GM21528 (cell line): ENCODE measurements around the gene BTN1A1.
A peak's percentile ranks its signal among the peaks of the same experiment; 100 is the strongest.
"Not testable (repeated sequence)": the region's sequence is repeated elsewhere in the genome, so short reads cannot be mapped to it uniquely, and the experiment has no call there.

ENCODE experiments used
- ATAC-seq: cut with Tn5 transposase; IDR thresholded peaks from one replicate; pipeline ENCODE4 v1.9.1; 2021; ENCODE audit warnings: mild to moderate bottlenecking, moderate library complexity; ENCODE audit not compliant: unreplicated experiment, low FRiP score

Gene BTN1A1

GRCh38 chr6:26534681-26535465 is 34.8 kb downstream of the BTN1A1 start:
- ATAC-seq = no peak

DNA sequence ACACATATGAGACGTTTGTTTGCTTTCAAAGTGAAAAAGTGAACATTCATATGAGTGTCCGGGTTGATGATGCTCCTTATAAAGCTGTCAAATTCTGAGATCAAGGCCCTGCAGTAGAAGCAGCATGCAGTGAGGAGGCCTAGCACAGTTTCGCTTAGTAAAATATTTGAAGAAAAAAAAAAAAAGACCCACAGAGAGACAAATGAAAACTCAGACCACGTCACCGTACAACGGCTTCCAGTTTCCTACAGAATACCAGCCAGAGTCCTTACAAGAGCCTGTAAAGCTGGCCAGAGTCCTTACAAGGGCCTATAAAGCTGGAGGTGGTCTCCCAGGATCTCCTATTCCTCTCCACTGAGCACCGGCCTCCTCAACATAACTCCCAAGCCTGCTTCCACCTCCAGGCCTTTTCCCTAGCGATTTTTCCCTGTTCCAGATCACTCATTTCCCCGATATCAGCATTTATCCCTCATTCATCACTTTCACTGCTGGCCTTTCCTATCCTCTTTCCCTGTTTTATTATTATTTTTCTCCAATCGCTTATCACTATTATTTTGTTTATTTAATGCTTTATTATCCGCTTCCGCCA is 36.6 kb downstream of the BTN1A1 start:
- no peak for ATAC-seq

DNA sequence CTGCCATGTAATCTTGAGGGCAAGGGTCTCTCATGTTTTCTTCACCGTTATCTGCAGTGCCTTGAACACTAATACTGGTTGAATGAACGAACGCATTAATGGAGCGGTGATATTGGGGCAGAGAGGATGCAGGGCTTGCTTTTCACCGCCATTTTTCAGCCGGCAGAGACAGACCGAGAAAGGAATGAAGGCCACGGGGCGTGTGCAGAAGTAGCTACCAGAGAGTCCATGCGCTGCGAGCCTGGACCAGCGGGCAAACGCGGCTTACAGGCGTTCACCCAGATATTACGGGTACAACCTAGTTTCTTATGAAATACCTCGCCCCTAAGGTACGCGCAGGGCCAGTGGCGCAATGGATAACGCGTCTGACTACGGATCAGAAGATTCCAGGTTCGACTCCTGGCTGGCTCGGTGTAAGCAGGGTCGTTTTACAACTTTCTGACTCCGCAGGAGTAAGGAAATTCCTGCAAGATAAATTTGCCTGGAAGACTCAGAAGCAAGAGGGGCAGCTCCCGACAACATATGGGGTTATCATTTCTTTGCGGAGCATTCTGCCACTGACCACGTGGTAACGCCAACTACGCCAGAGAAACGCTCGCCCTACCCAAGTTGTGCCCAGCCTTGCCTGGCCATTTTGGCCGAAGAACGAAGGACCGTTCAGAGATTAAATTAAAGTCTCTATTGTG is 37.2 kb downstream of the BTN1A1 start:
- ATAC-seq = peak; percentile 45

DNA sequence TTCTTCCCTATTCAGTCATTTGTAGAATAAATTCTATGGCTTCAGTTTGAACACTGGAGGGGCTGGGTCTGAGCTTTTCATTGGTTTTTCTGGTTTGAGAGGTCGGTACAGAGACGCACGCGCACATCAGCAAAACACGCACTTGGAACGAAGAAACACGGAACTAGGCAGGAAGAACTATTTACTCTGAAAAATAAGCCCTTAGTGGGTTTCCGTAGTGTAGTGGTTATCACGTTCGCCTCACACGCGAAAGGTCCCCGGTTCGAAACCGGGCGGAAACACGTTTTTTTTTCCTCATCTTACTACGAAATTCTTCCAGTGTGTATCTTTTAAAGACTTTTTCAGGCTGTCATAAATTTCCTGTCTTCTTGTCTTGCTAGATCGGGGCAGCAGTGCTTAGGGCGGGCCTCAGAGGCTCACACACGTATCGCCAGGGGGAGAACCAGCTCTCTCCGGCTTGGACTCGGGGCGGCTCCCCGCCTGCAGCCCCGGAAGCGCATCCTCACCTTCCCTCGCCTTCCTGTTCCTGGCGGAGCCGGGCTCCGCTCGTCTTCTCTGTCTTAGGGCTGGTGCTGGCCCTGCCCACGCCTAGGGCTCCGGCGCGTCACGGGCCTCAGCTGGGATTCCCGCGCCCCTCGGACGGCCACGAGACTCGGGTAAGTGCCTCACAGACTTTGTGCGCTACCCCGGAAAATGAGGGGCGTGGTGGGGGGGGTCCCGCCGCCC is 37.9 kb downstream of the BTN1A1 start, which contains the start of gene HMGN4:
HMGN4 (plus strand) TSS at position 521 of the 726 bp plus-strand sequence. CDS start 6,841 bp downstream, outside the sequence.
- ATAC-seq = peak; percentile 66

DNA sequence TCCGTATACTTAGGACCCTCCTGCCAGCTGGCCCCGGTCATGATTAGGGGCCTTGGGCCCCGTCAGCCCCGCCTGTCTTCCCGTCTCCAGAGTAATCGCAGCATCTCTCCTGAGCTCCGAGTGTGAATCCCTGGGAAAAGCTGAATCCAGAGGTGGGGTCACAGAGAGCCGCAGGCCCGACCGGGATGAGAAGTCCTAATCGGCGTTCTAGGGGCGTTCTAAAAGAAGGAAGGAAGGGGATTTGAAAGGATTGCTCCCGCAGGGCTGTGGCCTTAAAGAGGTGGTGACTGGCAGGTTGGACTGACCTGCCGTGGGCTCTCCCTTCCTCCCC is 38.4 kb downstream of the BTN1A1 start:
- no peak for ATAC-seq

GRCh38 chr6:26539071-26539615 is 39.0 kb downstream of the BTN1A1 start:
- ATAC-seq = no peak

DNA sequence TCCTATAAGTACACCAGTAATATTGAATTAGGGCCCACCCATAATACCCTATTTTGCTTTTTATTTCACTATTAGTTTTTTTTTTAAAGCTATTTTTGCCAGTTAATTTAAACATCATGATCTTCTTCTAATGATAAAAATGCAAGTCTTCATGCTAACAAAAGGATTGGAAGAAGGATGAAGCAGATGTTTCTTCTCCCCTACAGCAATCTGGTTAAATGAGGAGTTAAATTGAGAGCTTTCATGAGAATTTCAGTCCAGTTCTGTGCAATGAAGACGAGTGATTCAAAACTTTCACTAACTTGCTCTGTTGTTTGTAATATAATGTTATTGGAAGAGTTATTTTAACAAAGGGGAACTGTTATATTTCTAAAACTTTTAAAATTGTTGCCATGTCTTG is 41.5 kb downstream of the BTN1A1 start:
- ATAC-seq = no peak

GRCh38 chr6:26543953-26544352 is 43.9 kb downstream of the BTN1A1 start:
- ATAC-seq = no peak

- ATAC-seq = no peak
Observed at GRCh38 chr6:26544473-26544872, 44.4 kb downstream of the BTN1A1 start.

DNA sequence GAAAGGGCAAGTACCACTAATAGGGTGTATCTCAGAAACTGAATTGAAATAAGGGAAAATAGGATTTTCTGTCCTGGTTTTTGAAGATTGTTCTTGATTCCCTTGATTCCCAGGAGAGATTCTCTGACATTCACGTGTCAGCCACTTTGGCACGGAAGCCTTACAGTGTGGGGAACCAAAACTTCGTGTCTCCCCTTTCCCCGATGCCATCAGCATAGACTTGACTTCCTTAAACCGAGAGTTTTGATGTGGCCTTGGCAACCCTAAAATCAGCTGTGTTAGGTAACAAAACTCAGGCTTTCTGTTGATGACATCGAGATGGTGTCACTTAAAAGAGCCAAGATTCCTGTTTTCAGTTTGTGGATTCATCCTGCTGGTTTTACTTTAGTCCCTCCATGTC is 45.5 kb downstream of the BTN1A1 start:
- no peak for ATAC-seq

GRCh38 chr6:26547363-26547762 is 47.3 kb downstream of the BTN1A1 start:
- not testable (repeated sequence) for ATAC-seq

- ATAC-seq = no peak
Observed at GRCh38 chr6:26550250-26550993, 50.3 kb downstream of the BTN1A1 start.

- ATAC-seq = no peak
Observed at GRCh38 chr6:26552205-26552604, 52.1 kb downstream of the BTN1A1 start.

DNA sequence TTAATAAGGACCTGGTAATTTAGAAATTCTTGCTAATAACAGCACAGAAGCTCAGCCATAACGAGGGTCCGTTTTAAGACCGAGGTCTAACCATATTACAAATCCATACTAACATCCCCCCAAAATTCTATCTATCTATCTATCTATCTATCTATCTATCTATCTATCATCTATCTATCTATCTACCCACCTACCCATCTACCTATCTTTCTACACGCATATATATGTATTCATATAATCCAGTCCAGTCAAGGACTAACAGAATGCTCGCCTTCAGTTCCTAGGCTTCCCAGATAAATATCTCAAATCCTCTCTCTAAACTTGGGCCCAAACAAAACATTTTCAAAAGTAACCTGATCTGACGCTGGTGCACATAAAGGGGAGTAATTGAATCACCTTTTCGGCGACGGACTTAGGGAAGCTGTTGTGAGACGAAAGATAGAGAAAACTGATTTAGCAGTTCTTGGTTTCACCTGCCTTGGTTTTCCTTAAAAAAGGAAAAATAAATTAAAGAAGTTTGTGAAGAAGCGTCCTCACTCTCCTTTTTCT is 52.6 kb downstream of the BTN1A1 start:
- ATAC-seq = no peak

DNA sequence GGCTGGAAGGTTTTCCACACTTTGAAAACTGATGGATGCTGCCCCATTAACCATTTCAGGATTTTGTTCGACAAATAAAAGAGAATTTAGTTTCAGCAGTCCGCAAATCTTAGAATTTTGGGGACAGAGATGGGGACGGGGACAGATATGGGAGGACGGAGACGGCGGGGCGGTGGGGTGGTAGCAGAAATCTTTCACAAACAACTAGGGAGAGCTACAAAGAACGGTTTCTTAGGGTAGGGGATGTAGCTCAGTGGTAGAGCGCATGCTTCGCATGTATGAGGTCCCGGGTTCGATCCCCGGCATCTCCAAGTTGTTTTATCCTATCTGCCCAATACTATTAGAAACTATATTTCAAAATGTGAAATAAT is 53.1 kb downstream of the BTN1A1 start:
- peak; percentile 48 for ATAC-seq

DNA sequence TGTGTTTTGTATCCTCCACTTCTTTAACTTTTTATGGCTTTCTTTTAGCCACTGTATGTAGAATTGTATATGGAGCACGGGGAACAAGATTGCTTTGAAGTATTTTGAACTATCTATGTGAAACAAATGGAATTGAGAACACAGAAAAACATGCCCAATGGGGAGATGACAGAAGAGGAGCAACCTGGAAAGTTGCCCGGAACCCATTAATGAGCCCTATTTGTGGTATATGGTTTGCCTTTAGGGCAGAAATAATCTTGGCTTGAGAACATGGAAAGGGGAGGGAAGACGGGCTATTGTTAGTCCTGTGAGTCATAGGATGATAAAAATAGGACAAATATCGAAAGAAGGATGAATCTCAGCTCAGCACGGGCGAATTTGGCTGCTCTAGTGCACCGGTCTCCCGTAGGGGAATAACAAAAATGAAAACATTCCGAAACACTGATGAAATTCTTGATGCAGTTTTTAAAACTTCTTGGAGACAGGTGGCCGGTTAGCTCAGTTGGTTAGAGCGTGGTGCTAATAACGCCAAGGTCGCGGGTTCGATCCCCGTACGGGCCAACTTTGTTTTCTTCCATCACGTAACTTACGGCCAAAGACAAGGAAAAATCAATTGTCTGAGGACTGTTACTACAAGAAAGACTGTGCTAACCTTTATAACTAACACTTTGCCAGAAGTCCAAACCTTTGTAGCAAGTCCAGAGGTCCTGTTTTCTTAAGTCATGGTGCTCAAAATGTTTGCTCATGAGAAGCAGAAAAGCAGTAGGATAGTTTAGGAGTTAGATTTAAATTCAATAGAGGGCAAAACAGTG is 53.7 kb downstream of the BTN1A1 start:
- ATAC-seq = peak; percentile 40

DNA sequence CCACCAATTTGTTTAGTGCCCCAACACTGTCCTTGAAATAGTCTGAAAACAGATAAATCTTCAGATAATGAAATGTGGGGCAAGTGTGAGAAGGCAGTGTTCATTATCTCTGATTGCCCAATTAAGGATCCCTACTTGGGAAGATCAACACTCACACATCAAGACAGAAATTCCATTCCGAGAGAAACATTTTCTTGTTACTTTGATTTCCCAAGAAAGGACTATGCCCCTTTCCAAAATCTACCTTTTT is 54.3 kb downstream of the BTN1A1 start:
- ATAC-seq = no peak

DNA sequence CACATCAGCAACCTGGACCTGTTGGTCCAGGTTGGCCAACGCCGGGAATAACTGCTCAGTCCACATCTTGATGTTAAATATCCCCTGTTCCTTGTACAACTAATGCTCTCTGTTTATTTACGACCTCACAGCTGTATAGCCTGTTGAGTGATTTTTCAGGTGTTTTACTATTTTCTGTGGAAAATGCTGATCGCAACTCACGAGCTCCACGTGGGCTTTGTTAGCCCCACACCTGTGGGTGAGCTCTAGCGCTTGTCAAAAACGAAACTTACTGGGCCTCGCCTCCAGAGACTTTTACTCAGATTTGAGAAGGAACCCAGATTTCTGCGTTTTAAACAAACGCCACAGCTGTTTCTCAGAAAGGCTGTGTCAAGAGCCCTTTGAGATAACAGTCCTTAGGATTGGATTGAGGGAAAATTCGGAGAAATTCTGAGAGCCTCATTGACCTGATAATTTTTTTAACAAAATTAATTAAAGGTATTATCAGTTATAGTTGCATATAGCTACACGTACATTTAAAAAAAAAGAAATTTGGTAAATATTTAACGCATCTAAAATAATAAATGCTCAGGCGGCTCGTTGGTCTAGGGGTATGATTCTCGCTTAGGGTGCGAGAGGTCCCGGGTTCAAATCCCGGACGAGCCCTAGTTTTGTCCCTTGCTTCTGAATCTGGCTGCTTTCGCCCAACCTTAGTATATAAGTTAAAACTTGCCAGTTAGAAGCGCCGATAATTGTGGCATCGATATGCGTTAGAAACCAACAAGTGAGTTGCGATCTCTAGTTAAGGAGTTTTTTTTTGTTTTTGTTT is 54.8 kb downstream of the BTN1A1 start:
- ATAC-seq = no peak
